Vagina (tissue), 2 donors: Measurements from ENCODE around the gene CCDC9B. TPM values are rescaled to one million over a fixed set of nuclear protein-coding genes. Genes with fewer than 3 reads are reported as not detected.

Experiments used
- DNase-seq, 2 donors: peaks; one replicate each; pipeline ENCODE4 v3.0.0-alpha.2; 2017; ENCODE audit errors: extremely low spot score in 2 of 2
- H3K27ac ChIP-seq: fragments of 200-600 bp; sonication (generic); one replicate; pipeline ENCODE4 v1.5.1; 2019
- H3K27me3 ChIP-seq: fragments of 200-600 bp; sonication (generic); one replicate; pipeline ENCODE4 v1.5.1; 2019
- H3K36me3 ChIP-seq, 2 donors: fragments of 200-600 bp; sonication (generic); one replicate each; pipeline ENCODE4 v1.5.1; 2017 to 2019
- H3K4me1 ChIP-seq: fragments of 200-600 bp; sonication (generic); one replicate; pipeline ENCODE4 v1.5.1; 2019
- H3K4me3 ChIP-seq, 2 donors: fragments of 200-600 bp; sonication (generic); 1 replicate in 1 of 2; 2 replicates in 1 of 2; pipeline ENCODE4 v1.5.1; 2016 to 2019
- H3K9me3 ChIP-seq: fragments of 200-600 bp; sonication (generic); one replicate; pipeline ENCODE4 v1.5.1; 2019
- POLR2A ChIP-seq, 2 donors: fragments of 450-650 bp; IDR thresholded peaks; one replicate each; pipeline ENCODE4 v1.6.1; 2017; ENCODE audit warnings: antibody characterized with exemption in 2 of 2, mild to moderate bottlenecking in 2 of 2, moderate library complexity in 2 of 2
- POLR2AphosphoS5 ChIP-seq, 2 donors: sonication (generic); formaldehyde crosslinking; IDR thresholded peaks; one replicate each; pipeline ENCODE4 v1.9.0; 2017; ENCODE audit warnings: antibody characterized with exemption in 2 of 2, mild to moderate bottlenecking in 2 of 2, low read depth in 1 of 2; ENCODE audit not compliant: insufficient read depth in 1 of 2
- intact Hi-C: fragments of 100-400 bp; cut with DNase I; formaldehyde crosslinking; loops from one replicate; pipeline ENCODE4 v1.15.1; 2023
- total RNA-seq: library from RNA; depleted of rRNA; stranded (reverse); fragments of >200 nt; gene quantifications from one replicate; pipeline ENCODE4 v1.2.3, GENCODE V29; 2016
- TF ChIP-seq, protein P1 (sequence below), 3 experiments: fragments of 450-650 bp in 2 of 3; fragments of 200-600 bp in 1 of 3; sonication (generic) in 1 of 3; IDR thresholded peaks; one replicate each; pipeline ENCODE4 v1.5.1; 2017 to 2019; ENCODE audit warnings: antibody characterized with exemption in 3 of 3, mild to moderate bottlenecking in 2 of 3, moderate library complexity in 2 of 3

Gene CCDC9B
- total RNA-seq, 1 donor from 2014 or later, result 16.0 TPM

DNA sequence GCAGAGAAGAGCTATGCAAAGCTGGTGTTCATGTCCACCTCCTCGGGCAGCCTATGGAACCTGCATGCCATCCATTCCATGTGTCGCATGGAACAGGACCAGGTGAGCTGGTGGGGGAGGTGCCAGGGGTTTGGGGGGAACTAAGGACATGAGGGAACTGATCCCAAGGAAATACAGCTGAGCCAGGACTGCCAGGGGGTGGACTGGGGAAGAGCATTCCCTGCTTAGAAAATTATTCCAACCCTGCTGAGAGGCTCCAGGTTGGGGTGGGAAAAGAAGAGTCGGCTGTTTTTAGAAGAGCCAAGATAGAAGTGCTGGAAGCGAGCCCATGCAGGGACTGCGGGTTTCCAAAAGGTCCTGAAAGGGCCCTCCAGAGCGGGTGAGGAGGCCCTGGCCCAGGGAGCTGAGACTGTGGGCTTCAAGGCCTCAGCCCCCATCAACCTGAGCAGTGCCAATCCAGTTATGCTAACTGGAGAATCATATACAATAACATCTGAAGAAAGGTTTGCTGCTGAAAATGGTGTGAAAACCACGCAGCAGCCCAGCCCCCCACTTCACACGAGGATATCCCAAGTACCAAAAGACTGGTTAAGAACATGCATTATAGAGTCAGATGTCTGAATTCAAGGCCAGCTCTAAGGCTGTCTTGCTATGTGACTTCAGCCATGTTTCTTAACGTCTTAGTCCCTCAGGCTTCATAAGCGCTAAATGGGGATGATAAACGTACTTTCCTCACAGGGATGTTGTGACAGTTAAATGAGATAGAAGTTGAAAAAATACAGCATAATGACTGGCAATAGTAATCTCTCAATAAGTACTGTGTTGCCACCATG, 25.1 kb upstream of the CCDC9B start:
- intact Hi-C loops, result no loop called here
- H3K4me3 ChIP-seq, result no peak overlapping the region
- no peaks in the 10 kb centered on the region for H3K36me3 ChIP-seq
- no peaks in the 10 kb centered on the region for H3K9me3 ChIP-seq
- TF ChIP-seq, protein P1, sequence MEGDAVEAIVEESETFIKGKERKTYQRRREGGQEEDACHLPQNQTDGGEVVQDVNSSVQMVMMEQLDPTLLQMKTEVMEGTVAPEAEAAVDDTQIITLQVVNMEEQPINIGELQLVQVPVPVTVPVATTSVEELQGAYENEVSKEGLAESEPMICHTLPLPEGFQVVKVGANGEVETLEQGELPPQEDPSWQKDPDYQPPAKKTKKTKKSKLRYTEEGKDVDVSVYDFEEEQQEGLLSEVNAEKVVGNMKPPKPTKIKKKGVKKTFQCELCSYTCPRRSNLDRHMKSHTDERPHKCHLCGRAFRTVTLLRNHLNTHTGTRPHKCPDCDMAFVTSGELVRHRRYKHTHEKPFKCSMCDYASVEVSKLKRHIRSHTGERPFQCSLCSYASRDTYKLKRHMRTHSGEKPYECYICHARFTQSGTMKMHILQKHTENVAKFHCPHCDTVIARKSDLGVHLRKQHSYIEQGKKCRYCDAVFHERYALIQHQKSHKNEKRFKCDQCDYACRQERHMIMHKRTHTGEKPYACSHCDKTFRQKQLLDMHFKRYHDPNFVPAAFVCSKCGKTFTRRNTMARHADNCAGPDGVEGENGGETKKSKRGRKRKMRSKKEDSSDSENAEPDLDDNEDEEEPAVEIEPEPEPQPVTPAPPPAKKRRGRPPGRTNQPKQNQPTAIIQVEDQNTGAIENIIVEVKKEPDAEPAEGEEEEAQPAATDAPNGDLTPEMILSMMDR (IDR thresholded peaks at IDR 0.05), result no peak
- TF ChIP-seq POLR2A (IDR thresholded peaks at IDR 0.05) (no peak), POLR2AphosphoS5 (IDR thresholded peaks at IDR 0.05; ENCODE audit: insufficient read depth in 1 of 2, low read depth in 1 of 2) (no peak)
- H3K4me1 ChIP-seq, result peaks cover 14% of the 10 kb centered on the region
- H3K27me3 ChIP-seq, result no peaks in the 10 kb centered on the region
- no peak for DNase-seq
- no peak overlapping the region for H3K27ac ChIP-seq

DNA sequence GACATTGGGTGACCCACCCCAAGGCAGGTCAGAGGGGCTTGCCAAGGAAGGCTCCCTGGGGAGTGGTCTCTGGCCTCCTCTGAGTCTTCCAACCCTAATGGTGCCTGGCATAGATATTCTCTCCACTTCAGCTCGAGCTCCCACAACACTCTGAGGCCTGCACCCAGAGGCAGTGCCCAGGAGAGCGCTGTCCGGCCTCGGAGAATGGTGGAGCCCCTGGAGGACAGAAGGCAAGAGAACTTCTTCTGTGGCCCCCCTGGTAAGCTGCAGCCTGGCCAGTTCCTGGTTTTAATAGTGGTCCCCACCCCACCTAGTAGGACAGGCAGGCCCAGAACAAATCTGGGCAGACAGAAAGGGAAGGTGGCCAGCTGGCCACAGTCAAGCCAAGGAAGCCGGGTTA, 24.3 kb upstream of the CCDC9B start:
- intact Hi-C loops, result no loop called here
- H3K4me3 ChIP-seq, result no peak overlapping the region
- no peak for DNase-seq
- H3K9me3 ChIP-seq, result no peaks in the 10 kb centered on the region
- H3K36me3 ChIP-seq, result no peaks in the 10 kb centered on the region
- H3K27me3 ChIP-seq, result no peaks in the 10 kb centered on the region
- no peak for TF ChIP-seq POLR2A (IDR thresholded peaks at IDR 0.05)
- TF ChIP-seq, protein P1 (IDR thresholded peaks at IDR 0.05), result no peak
- no peak for TF ChIP-seq POLR2AphosphoS5 (IDR thresholded peaks at IDR 0.05; ENCODE audit: insufficient read depth in 1 of 2, low read depth in 1 of 2)
- no peak overlapping the region for H3K27ac ChIP-seq
- peaks cover 14% of the 10 kb centered on the region for H3K4me1 ChIP-seq

DNA sequence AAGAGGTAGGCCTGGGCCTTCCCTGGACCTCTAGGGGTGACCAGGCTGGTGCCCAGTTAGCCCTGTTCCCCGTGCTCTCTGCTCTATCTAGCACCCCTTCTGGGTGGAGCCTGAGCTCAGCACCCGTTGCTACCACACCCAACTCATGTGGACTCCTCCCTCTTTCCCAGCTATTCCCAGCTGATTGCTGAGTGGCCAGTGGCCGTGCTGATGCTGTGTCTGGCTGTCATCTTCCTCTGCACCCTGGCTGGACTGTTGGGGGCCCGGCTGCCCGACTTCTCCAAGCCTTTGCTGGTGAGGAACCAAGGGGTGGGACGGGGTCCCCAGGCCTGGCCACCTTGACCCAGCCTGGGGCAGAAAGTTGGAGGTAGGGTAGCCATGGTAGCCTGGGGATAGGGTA, 23.5 kb upstream of the CCDC9B start:
- H3K27me3 ChIP-seq, result no peaks in the 10 kb centered on the region
- no peak overlapping the region for H3K27ac ChIP-seq

DNA sequence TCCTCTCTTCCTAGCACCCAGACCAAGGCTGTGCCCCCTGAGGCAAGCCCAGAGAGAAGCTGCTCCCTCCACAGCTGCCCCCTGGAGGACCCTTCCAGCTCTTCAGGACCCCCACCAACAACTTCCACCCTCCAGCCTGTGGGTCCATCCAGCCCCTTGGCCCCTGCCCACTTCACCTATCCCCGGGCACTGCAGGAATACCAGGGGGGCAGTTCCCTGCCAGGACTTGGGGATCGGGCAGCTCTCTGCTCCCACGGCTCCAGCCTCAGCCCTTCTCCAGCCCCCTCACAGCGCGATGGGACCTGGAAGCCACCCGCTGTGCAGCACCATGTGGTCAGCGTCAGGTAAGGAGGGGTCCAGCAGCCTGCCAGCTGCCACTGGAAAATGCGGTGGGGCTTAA, 22.9 kb upstream of the CCDC9B start:
- peaks cover 17% of the 10 kb centered on the region for H3K4me1 ChIP-seq
- TF ChIP-seq POLR2AphosphoS5 (IDR thresholded peaks at IDR 0.05; ENCODE audit: insufficient read depth in 1 of 2, low read depth in 1 of 2) (no peak), POLR2A (IDR thresholded peaks at IDR 0.05) (no peak)
- TF ChIP-seq, protein P1 (IDR thresholded peaks at IDR 0.05), result no peak
- intact Hi-C loops, result no loop called here
- H3K27ac ChIP-seq, result no peak overlapping the region
- H3K27me3 ChIP-seq, result no peaks in the 10 kb centered on the region
- H3K36me3 ChIP-seq, result no peaks in the 10 kb centered on the region
- H3K4me3 ChIP-seq, result no peak overlapping the region
- no peaks in the 10 kb centered on the region for H3K9me3 ChIP-seq
- no peak for DNase-seq

More for the DNA sequence above, 23.5 kb upstream of the CCDC9B start:
- no peaks in the 10 kb centered on the region for H3K36me3 ChIP-seq
- intact Hi-C loops, result no loop called here
- no peak overlapping the region for H3K4me3 ChIP-seq
- no peaks in the 10 kb centered on the region for H3K9me3 ChIP-seq
- H3K4me1 ChIP-seq, result peaks cover 14% of the 10 kb centered on the region
- no peak for DNase-seq
- TF ChIP-seq POLR2AphosphoS5 (IDR thresholded peaks at IDR 0.05; ENCODE audit: insufficient read depth in 1 of 2, low read depth in 1 of 2) (no peak), POLR2A (IDR thresholded peaks at IDR 0.05) (no peak)
- TF ChIP-seq, protein P1 (IDR thresholded peaks at IDR 0.05), result no peak

DNA sequence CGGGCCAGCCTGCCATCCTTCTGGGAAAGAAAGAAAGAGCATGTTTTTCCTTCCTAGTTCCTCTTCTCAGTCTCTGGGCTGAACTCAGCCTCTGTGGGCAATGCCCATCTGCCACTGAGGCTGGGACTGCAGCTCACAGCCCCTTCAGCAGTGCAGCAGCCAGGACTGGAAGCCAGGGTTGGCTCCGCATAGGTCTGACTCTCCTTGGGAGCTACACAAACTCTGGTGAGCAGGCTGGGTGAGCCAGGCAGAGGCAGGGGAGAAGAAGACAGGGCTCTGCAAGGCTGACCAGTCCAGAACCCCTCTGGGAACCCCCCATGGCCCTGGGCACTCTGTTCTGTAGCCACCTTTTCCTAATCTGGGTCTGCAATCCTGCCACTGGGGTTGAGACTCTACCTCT, 20.9 kb upstream of the CCDC9B start:
- H3K4me1 ChIP-seq, result peaks cover 14% of the 10 kb centered on the region
- no peaks in the 10 kb centered on the region for H3K27me3 ChIP-seq
- DNase-seq, result no peak
- H3K9me3 ChIP-seq, result no peaks in the 10 kb centered on the region
- intact Hi-C loops, result no loop called here
- H3K27ac ChIP-seq, result no peak overlapping the region
- no peaks in the 10 kb centered on the region for H3K36me3 ChIP-seq
- no peak overlapping the region for H3K4me3 ChIP-seq
- no peak for TF ChIP-seq POLR2AphosphoS5 (IDR thresholded peaks at IDR 0.05; ENCODE audit: insufficient read depth in 1 of 2, low read depth in 1 of 2)
- TF ChIP-seq, protein P1 (IDR thresholded peaks at IDR 0.05), result no peak
- no peak for TF ChIP-seq POLR2A (IDR thresholded peaks at IDR 0.05)
